ENCODE results near the gene AS3MT.

- TF ChIP-seq CTCF (IDR thresholded peaks at IDR 0.05 in 4 of 5, conservative IDR thresholded peaks at IDR 0.05 in 1 of 5) (peak in 1 of 5 experiments; percentile 3), POLR2A (IDR thresholded peaks at IDR 0.05) (no peak)
Measured at GRCh38 chr10:102918817-102919245, 49.6 kb downstream of the AS3MT start.

Measured in gastrocnemius medialis (tissue), 4 donors.